Liver (tissue), 9 donors: Measurements from ENCODE around the gene KRTAP3-1. TPM values are rescaled to one million over a fixed set of nuclear protein-coding genes. Genes with fewer than 3 reads are reported as not detected.

ENCODE experiments used
- DNase-seq: peaks from one replicate; pipeline ENCODE4 v3.0.0-alpha.2; 2017; ENCODE audit warnings: low spot score
- H3K27ac ChIP-seq, 2 donors: one replicate each; pipeline ENCODE4 v1.7.0; 2013; ENCODE audit warnings: inconsistent platforms in 2 of 2, low read length in 2 of 2, control low read depth in 1 of 2, low read depth in 1 of 2, mild to moderate bottlenecking in 1 of 2
- H3K27me3 ChIP-seq, 4 donors: one replicate each; pipeline versions ENCODE4 v1.6.1 to v1.7.0; 2013; ENCODE audit warnings: low read length in 3 of 4, inconsistent platforms in 1 of 4, mild to moderate bottlenecking in 1 of 4, moderate library complexity in 1 of 4; ENCODE audit not compliant: control insufficient read depth in 4 of 4, insufficient read depth in 4 of 4
- H3K36me3 ChIP-seq, 4 donors: one replicate each; pipeline versions ENCODE4 v1.6.1 to v1.7.0; 2013; ENCODE audit warnings: low read length in 3 of 4, mild to moderate bottlenecking in 3 of 4, low read depth in 1 of 4, moderate library complexity in 1 of 4; ENCODE audit not compliant: control insufficient read depth in 4 of 4, insufficient read depth in 3 of 4
- H3K4me1 ChIP-seq, 4 donors: one replicate each; pipeline versions ENCODE4 v1.6.1 to v1.7.0; 2013; ENCODE audit warnings: low read length in 3 of 4, mild to moderate bottlenecking in 3 of 4, moderate library complexity in 1 of 4; ENCODE audit not compliant: control insufficient read depth in 4 of 4, insufficient read depth in 4 of 4
- H3K4me3 ChIP-seq, 3 donors: one replicate each; pipeline versions ENCODE4 v1.6.1 to v1.7.0; 2013; ENCODE audit warnings: low read length in 3 of 3, control low read depth in 1 of 3, low read depth in 1 of 3, mild to moderate bottlenecking in 1 of 3
- H3K9ac ChIP-seq, 2 donors: one replicate each; pipeline ENCODE4 v1.7.0; 2013; ENCODE audit warnings: low read length in 2 of 2, mild to moderate bottlenecking in 2 of 2, moderate library complexity in 2 of 2, control low read depth in 1 of 2, low read depth in 1 of 2
- H3K9me3 ChIP-seq, 4 donors: one replicate each; pipeline versions ENCODE4 v1.6.1 to v1.7.0; 2013; ENCODE audit warnings: low read length in 3 of 4; ENCODE audit not compliant: control insufficient read depth in 4 of 4
- ATF3 ChIP-seq: IDR thresholded peaks from 2 replicates; pipeline ENCODE4 v1.6.1; 2016; ENCODE audit warnings: antibody characterized with exemption
- CTCF ChIP-seq: fragments of 150-350 bp; IDR thresholded peaks from 2 replicates; pipeline ENCODE4 v1.5.1; 2017; ENCODE audit warnings: improper control_type of control experiment, low read depth, low read length; ENCODE audit not compliant: missing input control
- EGR1 ChIP-seq, 2 donors: IDR thresholded peaks; 2 replicates each; pipeline ENCODE4 v1.6.1; 2016 to 2018; ENCODE audit warnings: antibody characterized with exemption in 2 of 2, low read depth in 2 of 2
- FOXA1 ChIP-seq: IDR thresholded peaks from 2 replicates; pipeline ENCODE4 v1.6.1; 2016; ENCODE audit warnings: antibody characterized with exemption
- FOXA2 ChIP-seq: IDR thresholded peaks from 2 replicates; pipeline ENCODE4 v1.6.1; 2016; ENCODE audit warnings: antibody characterized with exemption
- GABPA ChIP-seq, 2 donors: IDR thresholded peaks in 1 of 2; conservative IDR thresholded peaks in 1 of 2; 2 replicates each; pipeline ENCODE4 v1.6.1; 2016; ENCODE audit warnings: antibody characterized with exemption in 2 of 2, mild to moderate bottlenecking in 1 of 2, moderate library complexity in 1 of 2
- JUND ChIP-seq, 2 donors: IDR thresholded peaks; 2 replicates each; pipeline ENCODE4 v1.6.1; 2016; ENCODE audit warnings: antibody characterized with exemption in 2 of 2
- MAX ChIP-seq: IDR thresholded peaks from 2 replicates; pipeline ENCODE4 v1.6.1; 2016; ENCODE audit warnings: antibody characterized with exemption
- NR2F2 ChIP-seq: IDR thresholded peaks from 2 replicates; pipeline ENCODE4 v1.6.1; 2016; ENCODE audit warnings: antibody characterized with exemption
- RAD21 ChIP-seq, 2 donors: IDR thresholded peaks; 2 replicates each; pipeline ENCODE4 v1.6.1; 2016; ENCODE audit warnings: antibody characterized with exemption in 2 of 2, mild to moderate bottlenecking in 2 of 2
- RXRA ChIP-seq, 2 donors: IDR thresholded peaks; 2 replicates each; pipeline ENCODE4 v1.6.1; 2017 to 2018; ENCODE audit warnings: antibody characterized with exemption in 2 of 2, mild to moderate bottlenecking in 1 of 2
- SP1 ChIP-seq: IDR thresholded peaks from 2 replicates; pipeline ENCODE4 v1.6.1; 2018; ENCODE audit warnings: antibody characterized with exemption, mild to moderate bottlenecking
- TAF1 ChIP-seq: conservative IDR thresholded peaks from 2 replicates; pipeline ENCODE4 v1.6.1; 2016; ENCODE audit warnings: antibody characterized with exemption, mild to moderate bottlenecking
- YY1 ChIP-seq: IDR thresholded peaks from 2 replicates; pipeline ENCODE4 v1.6.1; 2016; ENCODE audit warnings: antibody characterized with exemption, mild to moderate bottlenecking
- WGBS: extraction: QIAGEN DNeasy Blood & Tissue Kit; methylation state at CpG from one replicate; pipeline ENCODE4 v1.1.7; 2013; 5-methylcytosine and 5-hydroxymethylcytosine counted together
- polyA plus RNA-seq, 2 donors: library from polyadenylated mRNA; stranded (reverse) in 1 of 2; unstranded in 1 of 2; fragments of 200-250 nt in 1 of 2; fragments of >200 nt in 1 of 2; fragmentation: Nextera tagmentation in 1 of 2; extraction: Ambion mirVana in 1 of 2; gene quantifications; one replicate each; pipeline versions ENCODE4 v1.2.1 to v1.2.3, GENCODE V29; 2013 to 2015
- total RNA-seq, 2 donors: library from RNA; depleted of rRNA; stranded (reverse); fragments of >200 nt; gene quantifications; one replicate each; pipeline ENCODE4 v1.2.3, GENCODE V29; 2014
- TF ChIP-seq, protein P1 (sequence below): IDR thresholded peaks from 2 replicates; pipeline ENCODE4 v1.6.1; 2016; ENCODE audit warnings: antibody characterized with exemption
- donor health status: healthy.
- donor health status: healthy.
- donor health status: healthy.
- donor health status: healthy.
- donor health status: healthy.

KRTAP3-1 gene
- total and polyA plus RNA-seq, 4 donors: not detected

- H3K27me3 ChIP-seq: peaks cover 0 to 4% (median 0%) of the 10 kb centered on the region in 4 donors
- 79% methylated on average over 6 of the region's 6 CpGs for WGBS
- DNase-seq: no peak
- H3K4me3 ChIP-seq: no peak overlapping the region
- H3K36me3 ChIP-seq: no peaks in the 10 kb centered on the region
- H3K9ac ChIP-seq: no peak overlapping the region
- H3K4me1 ChIP-seq: no peaks in the 10 kb centered on the region
- TF ChIP-seq NR2F2 (no peak), SP1 (no peak), JUND (IDR thresholded peaks at IDR 0.05) (no peak), ATF3 (no peak), CTCF (no peak)
- H3K9me3 ChIP-seq: no peaks in the 10 kb centered on the region
- no peak overlapping the region for H3K27ac ChIP-seq
These were observed 3.6 kb upstream of the KRTAP3-1 start for GRCh38 chr17:41012326-41013120.

GRCh38 chr17:41010441-41010840 lies 1.5 kb upstream of the KRTAP3-1 start:
- Histone ChIP-seq H3K9me3 (no peaks in the 10 kb centered on the region), H3K27ac (no peak overlapping the region), H3K9ac (no peak overlapping the region), H3K27me3 (no peaks in the 10 kb centered on the region), H3K4me1 (no peaks in the 10 kb centered on the region), H3K4me3 (no peak overlapping the region), H3K36me3 (no peaks in the 10 kb centered on the region)
- TF ChIP-seq CTCF (no peak), RXRA (IDR thresholded peaks at IDR 0.05) (no peak), GABPA (IDR thresholded peaks at IDR 0.05 in 1 of 2, conservative IDR thresholded peaks at IDR 0.05 in 1 of 2) (no peak), FOXA1 (no peak), EGR1 (IDR thresholded peaks at IDR 0.05; ENCODE audit: low read depth in 2 of 2) (no peak), SP1 (no peak), ATF3 (no peak), JUND (IDR thresholded peaks at IDR 0.05) (no peak), NR2F2 (no peak), MAX (no peak), YY1 (no peak), RAD21 (IDR thresholded peaks at IDR 0.05) (no peak), FOXA2 (no peak), TAF1 (no peak)
- TF ChIP-seq, protein P1, sequence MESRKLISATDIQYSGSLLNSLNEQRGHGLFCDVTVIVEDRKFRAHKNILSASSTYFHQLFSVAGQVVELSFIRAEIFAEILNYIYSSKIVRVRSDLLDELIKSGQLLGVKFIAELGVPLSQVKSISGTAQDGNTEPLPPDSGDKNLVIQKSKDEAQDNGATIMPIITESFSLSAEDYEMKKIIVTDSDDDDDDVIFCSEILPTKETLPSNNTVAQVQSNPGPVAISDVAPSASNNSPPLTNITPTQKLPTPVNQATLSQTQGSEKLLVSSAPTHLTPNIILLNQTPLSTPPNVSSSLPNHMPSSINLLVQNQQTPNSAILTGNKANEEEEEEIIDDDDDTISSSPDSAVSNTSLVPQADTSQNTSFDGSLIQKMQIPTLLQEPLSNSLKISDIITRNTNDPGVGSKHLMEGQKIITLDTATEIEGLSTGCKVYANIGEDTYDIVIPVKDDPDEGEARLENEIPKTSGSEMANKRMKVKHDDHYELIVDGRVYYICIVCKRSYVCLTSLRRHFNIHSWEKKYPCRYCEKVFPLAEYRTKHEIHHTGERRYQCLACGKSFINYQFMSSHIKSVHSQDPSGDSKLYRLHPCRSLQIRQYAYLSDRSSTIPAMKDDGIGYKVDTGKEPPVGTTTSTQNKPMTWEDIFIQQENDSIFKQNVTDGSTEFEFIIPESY: no peak
- DNase-seq: no peak
